Raji (cell line): ENCODE results near the gene SF3B2.

Source experiments
- POLR2A ChIP-seq: IDR thresholded peaks from 2 replicates; pipeline ENCODE4 v1.6.1; 2011; ENCODE audit warnings: low read depth, low read length, control low read depth; ENCODE audit not compliant: insufficient read depth

Gene SF3B2

GRCh38 chr11:66059966-66060680 is 8.0 kb downstream of the SF3B2 start:
- TF ChIP-seq POLR2A, result no peak

GRCh38 chr11:66061268-66061667 is 9.1 kb downstream of the SF3B2 start:
- no peak for TF ChIP-seq POLR2A

GRCh38 chr11:66062408-66062807 is 10.2 kb downstream of the SF3B2 start:
- TF ChIP-seq POLR2A, result no peak

GRCh38 chr11:66063900-66064299 is 11.7 kb downstream of the SF3B2 start:
- no peak for TF ChIP-seq POLR2A

GRCh38 chr11:66064571-66064970 is 12.4 kb downstream of the SF3B2 start:
- TF ChIP-seq POLR2A, result no peak

GRCh38 chr11:66066751-66067150 is 14.6 kb downstream of the SF3B2 start:
- no peak for TF ChIP-seq POLR2A

- no peak for TF ChIP-seq POLR2A
Measured at GRCh38 chr11:66067640-66068039, 15.5 kb downstream of the SF3B2 start.

- TF ChIP-seq POLR2A, result no peak
Measured at GRCh38 chr11:66068154-66068821, 16.1 kb downstream of the SF3B2 start.

GRCh38 chr11:66068923-66069714 is 17.0 kb downstream of the SF3B2 start:
- no peak for TF ChIP-seq POLR2A

GRCh38 chr11:66069715-66070603 is 17.8 kb downstream of the SF3B2 start, which contains the start of gene PACS1:
PACS1 (plus strand) TSS chr11:66070272; CDS start chr11:66070487, 215 bp downstream.
- peak; percentile 64 for TF ChIP-seq POLR2A

- no peak for TF ChIP-seq POLR2A
Measured at GRCh38 chr11:66070604-66071380, 18.6 kb downstream of the SF3B2 start.

- TF ChIP-seq POLR2A, result no peak
Measured at GRCh38 chr11:66071381-66071801, 19.2 kb downstream of the SF3B2 start.

- TF ChIP-seq POLR2A, result no peak
Measured at GRCh38 chr11:66072081-66072480, 19.9 kb downstream of the SF3B2 start.

GRCh38 chr11:66072518-66072917 is 20.4 kb downstream of the SF3B2 start:
- no peak for TF ChIP-seq POLR2A
